ENCODE results near the gene SLX4IP.

The SLX4IP gene

GRCh38 chr20:10467681-10468339 lies 32.7 kb downstream of the SLX4IP start:
- DNase-seq, result no peak

GRCh38 chr20:10468340-10468845 lies 33.3 kb downstream of the SLX4IP start:
- DNase-seq, result no peak

- DNase-seq, result no peak
Observed at GRCh38 chr20:10469056-10469455, 34.0 kb downstream of the SLX4IP start.

- DNase-seq, result no peak
Observed at GRCh38 chr20:10469599-10469998, 34.5 kb downstream of the SLX4IP start.

- no peak for DNase-seq
Observed at GRCh38 chr20:10470276-10470675, 35.2 kb downstream of the SLX4IP start.

- DNase-seq, result no peak
Observed at GRCh38 chr20:10472871-10473270, 37.8 kb downstream of the SLX4IP start.

GRCh38 chr20:10474606-10475184 lies 39.6 kb downstream of the SLX4IP start:
- no peak for DNase-seq

GRCh38 chr20:10475225-10475624 lies 40.1 kb downstream of the SLX4IP start:
- no peak for DNase-seq

- no peak for DNase-seq
Observed at GRCh38 chr20:10476319-10476724, 41.2 kb downstream of the SLX4IP start.

GRCh38 chr20:10478205-10478604 lies 43.1 kb downstream of the SLX4IP start:
- DNase-seq, result no peak

GRCh38 chr20:10478930-10479329 lies 43.8 kb downstream of the SLX4IP start:
- no peak for DNase-seq

- no peak for DNase-seq
Observed at GRCh38 chr20:10481676-10482075, 46.6 kb downstream of the SLX4IP start.

GRCh38 chr20:10483691-10484090 lies 48.6 kb downstream of the SLX4IP start:
- no peak for DNase-seq

GRCh38 chr20:10487142-10488136 lies 52.3 kb downstream of the SLX4IP start:
- no peak for DNase-seq

- no peak for DNase-seq
Observed at GRCh38 chr20:10488534-10488933, 53.4 kb downstream of the SLX4IP start.

- no peak for DNase-seq
Observed at GRCh38 chr20:10489853-10490252, 54.7 kb downstream of the SLX4IP start.

- DNase-seq, result no peak
Observed at GRCh38 chr20:10490257-10490656, 55.2 kb downstream of the SLX4IP start.

GRCh38 chr20:10490706-10491105 lies 55.6 kb downstream of the SLX4IP start:
- DNase-seq, result no peak

- DNase-seq, result no peak
Observed at GRCh38 chr20:10492065-10492464, 57.0 kb downstream of the SLX4IP start.

- no peak for DNase-seq
Observed at GRCh38 chr20:10492844-10493243, 57.7 kb downstream of the SLX4IP start.

- no peak for DNase-seq
Observed at GRCh38 chr20:10495173-10495572, 60.1 kb downstream of the SLX4IP start.

GRCh38 chr20:10496465-10496864 lies 61.4 kb downstream of the SLX4IP start:
- no peak for DNase-seq

- DNase-seq, result no peak
Observed at GRCh38 chr20:10497283-10497682, 62.2 kb downstream of the SLX4IP start.

- DNase-seq, result no peak
Observed at GRCh38 chr20:10497791-10498190, 62.7 kb downstream of the SLX4IP start.

Data from activated CD4-positive, CD25-positive, alpha-beta regulatory T cell (primary cell).